Endothelial cell of umbilical vein (primary cell): ENCODE results near the gene FIZ1.

Experiments used
- CTCF ChIP-seq, 2 donors: IDR thresholded peaks; 1 replicate in 1 of 2; 2 replicates in 1 of 2; pipeline ENCODE4 v1.5.1; 2011; ENCODE audit warnings: low read length in 2 of 2, mild to moderate bottlenecking in 2 of 2, moderate library complexity in 2 of 2, control low read depth in 1 of 2, inconsistent platforms in 1 of 2, low read depth in 1 of 2; ENCODE audit not compliant: insufficient read depth in 1 of 2; ENCODE audit errors: extremely low read depth in 1 of 2
- FOS ChIP-seq: IDR thresholded peaks from 2 replicates; pipeline ENCODE4 v1.6.1; 2011; ENCODE audit warnings: mild to moderate bottlenecking, low read length, moderate library complexity, borderline replicate concordance; ENCODE audit not compliant: insufficient read depth
- JUN ChIP-seq: IDR thresholded peaks from 2 replicates; pipeline ENCODE4 v1.6.1; 2011; ENCODE audit warnings: borderline replicate concordance, low read depth; ENCODE audit not compliant: insufficient read length, insufficient read depth
- POLR2A ChIP-seq: IDR thresholded peaks from 2 replicates; pipeline ENCODE4 v1.6.1; 2012; ENCODE audit warnings: low read depth, mild to moderate bottlenecking, control low read depth, low read length

GRCh38 chr19:55578761-55579747 is 20.3 kb downstream of the FIZ1 start:
- TF ChIP-seq CTCF (IDR thresholded peaks at IDR 0.05; ENCODE audit: extremely low read depth in 1 of 2, insufficient read depth in 1 of 2, low read depth in 1 of 2, low read length in 2 of 2) (no peak), JUN (no peak), FOS (no peak), POLR2A (no peak)
